OCI-LY7 (cell line): Measurements from ENCODE around the gene NF1. TPM values are rescaled to one million over a fixed set of nuclear protein-coding genes. Genes with fewer than 3 reads are reported as not detected.
"Not testable (repeated sequence)": the region's sequence is repeated elsewhere in the genome, so short reads cannot be mapped to it uniquely, and the experiment has no call there.

Experiments
- Bru-seq: library from RNA; stranded (reverse); fragments of 400-500 nt; gene quantifications from one replicate; lab custom pipeline; 2021; lab: Mats Ljungman, UMichigan
- BruChase-seq, 2 experiments: library from RNA; stranded (reverse); fragments of 400-500 nt; gene quantifications; one replicate each; lab custom pipeline; 2021; lab: Mats Ljungman, UMichigan
- BruUV-seq: library from RNA; stranded (reverse); fragments of 400-500 nt; replicated peaks from 2 replicates; lab custom pipeline; 2021; lab: Mats Ljungman, UMichigan
- CTCF ChIA-PET: fragments of 300-600 bp; sonication (Branson Sonifier 250); formaldehyde crosslinking; loops from one replicate; lab custom pipeline; 2022; ENCODE audit warnings: antibody characterized with exemption; ENCODE audit not compliant: unreplicated experiment; lab: Charles Lee
- POLR2A ChIA-PET: fragments of 300-600 bp; sonication (Branson Sonifier 250); formaldehyde crosslinking; loops from one replicate; lab custom pipeline; 2022; ENCODE audit warnings: antibody characterized with exemption; lab: Charles Lee
- DNase-seq: peaks from one replicate; pipeline ENCODE4 v3.0.0-alpha.2; 2015; ENCODE audit warnings: low spot score
- H2AFZ ChIP-seq: fragments of 200-600 bp; sonication (generic), shearing (Covaris generic); 2 replicates; pipeline ENCODE4 v1.6.1; 2014; ENCODE audit warnings: mild to moderate bottlenecking, antibody characterized with exemption, low read length, moderate library complexity
- H3K27ac ChIP-seq: fragments of 200-600 bp; sonication (generic); 2 replicates; pipeline ENCODE4 v1.5.1; 2014; ENCODE audit warnings: mixed run types, low read depth, mild to moderate bottlenecking, moderate library complexity, low read length, inconsistent platforms; ENCODE audit not compliant: poor library complexity, severe bottlenecking
- H3K36me3 ChIP-seq: fragments of 200-600 bp; sonication (generic); 2 replicates; pipeline ENCODE4 v1.6.1; 2014; ENCODE audit warnings: mild to moderate bottlenecking, antibody characterized with exemption, low read length, moderate library complexity, mixed read lengths; ENCODE audit not compliant: insufficient read depth
- H3K4me1 ChIP-seq: fragments of 200-600 bp; sonication (generic); 2 replicates; pipeline ENCODE4 v1.5.1; 2014; ENCODE audit warnings: mild to moderate bottlenecking, low read length; ENCODE audit not compliant: insufficient read depth, poor library complexity, severe bottlenecking
- H3K4me2 ChIP-seq: fragments of 200-600 bp; sonication (generic); 2 replicates; pipeline ENCODE4 v1.6.1; 2014; ENCODE audit warnings: mild to moderate bottlenecking, low read length
- H3K4me3 ChIP-seq: fragments of 200-600 bp; sonication (generic); 2 replicates; pipeline ENCODE4 v1.5.1; 2014; ENCODE audit warnings: mild to moderate bottlenecking, low read depth, low read length; ENCODE audit not compliant: poor library complexity, severe bottlenecking
- H3K79me2 ChIP-seq: fragments of 200-600 bp; sonication (generic); 2 replicates; pipeline ENCODE4 v1.6.1; 2016; ENCODE audit warnings: low read depth, mild to moderate bottlenecking, low read length, moderate library complexity, mixed read lengths; ENCODE audit not compliant: insufficient read depth
- H3K9me2 ChIP-seq: fragments of 200-600 bp; sonication (generic); 2 replicates; pipeline ENCODE4 v1.6.1; 2016; ENCODE audit warnings: mild to moderate bottlenecking, low read length, mixed read lengths; ENCODE audit not compliant: insufficient read depth
- H3K9me3 ChIP-seq: fragments of 200-600 bp; sonication (generic); 2 replicates; pipeline ENCODE4 v1.6.1; 2014; ENCODE audit warnings: mild to moderate bottlenecking, mixed run types, low read length, mixed read lengths
- H4K20me1 ChIP-seq: fragments of 200-600 bp; sonication (generic); 2 replicates; pipeline ENCODE4 v1.6.1; 2014; ENCODE audit warnings: mild to moderate bottlenecking, antibody characterized with exemption, low read length, moderate library complexity, mixed read lengths; ENCODE audit not compliant: insufficient read depth
- CTCF ChIP-seq: fragments of 200-600 bp; sonication (generic); conservative IDR thresholded peaks from 2 replicates; pipeline ENCODE4 v1.5.1; 2014; ENCODE audit warnings: mild to moderate bottlenecking, antibody characterized with exemption, low read length, moderate library complexity, mixed read lengths
- EZH2phosphoT487 ChIP-seq: fragments of 200-600 bp; sonication (generic); IDR thresholded peaks from 2 replicates; pipeline ENCODE4 v1.6.1; 2018; ENCODE audit warnings: low read depth, borderline replicate concordance, mild to moderate bottlenecking, mixed run types, antibody characterized with exemption, low read length, moderate library complexity, mixed read lengths
- intact Hi-C: fragments of 100-400 bp; cut with micrococcal nuclease; formaldehyde crosslinking; loops from one replicate; pipeline ENCODE4 v1.10.0; 2022; ENCODE audit not compliant: unreplicated experiment
- long read RNA-seq: library from polyadenylated mRNA; stranded (forward); transcript quantifications from one replicate; pipeline ENCODE4 v2.0.0, GENCODE V29; 2022
- total RNA-seq, 2 experiments: library from RNA; depleted of rRNA in 1 of 2; stranded (reverse); fragments of >200 nt in 1 of 2; shearing (Covaris generic) in 1 of 2; gene quantifications; 2 replicates each; pipeline ENCODE4 v1.2.3, GENCODE V29; 2014 to 2022

NF1 gene
- total RNA-seq (2014; rRNA removed; shearing (Covaris generic)) (24.0 and 38.7 TPM in 2 replicates), total RNA-seq (2022) (64.8 and 72.0 TPM in 2 replicates), Bru-seq, nascent RNA (percentile 78 among the genes with signal in this experiment), BruChase-seq, experiment 1, labeled RNA remaining after a 6-hour chase (percentile 72 among the genes with signal in this experiment), BruChase-seq, experiment 2, labeled RNA remaining after a 2-hour chase (percentile 71 among the genes with signal in this experiment)
- long read RNA-seq, partial matches to known transcripts = 1 of 19 reads
- long read RNA-seq, other reads (novel, unspliced or antisense) = 17 of 19 reads

GRCh38 chr17:31094600-31095235 is at the start of gene NF1:
Gene NF1, plus strand, starts transcription at chr17:31094977. Its CDS starts 333 bp downstream, at chr17:31095310.
- peak; percentile 93 for DNase-seq
- intact Hi-C loops = loop anchor here (5.0 kb wide), 1 partner anchor 123 kb away; no protein-coding TSS in a partner anchor
- Histone ChIP-seq H3K9me3 (no peaks in the 10 kb centered on the region), H3K4me3 (peak within 1 kb of the TSS; percentile 93), H4K20me1 (no peaks in the 10 kb centered on the region), H3K9me2 (no peaks in the 10 kb centered on the region), H3K36me3 (no peaks in the 10 kb centered on the region), H3K4me2 (peak within 1 kb of the TSS; percentile 84), H3K4me1 (peaks cover 14% of the 10 kb centered on the region), H2AFZ (peak within 1 kb of the TSS; percentile 99), H3K27ac (peak within 1 kb of the TSS; percentile 9), H3K79me2 (peaks cover 7% of the 10 kb centered on the region; the same call in 1 of the 2 replicates)
- BruUV-seq = no TSS peak
- ChIA-PET POLR2A (interaction anchor here (0.6 to 0.7 kb wide), 4 partner anchors 127 to 239 kb away, joined by 3 to 6 read pairs (median 3); no protein-coding TSS in a partner anchor), CTCF (no interaction called here)
- TF ChIP-seq CTCF = no peak
- TF ChIP-seq EZH2phosphoT487 = no peak

GRCh38 chr17:31046856-31047425 is 47.8 kb upstream of the NF1 start:
- H3K4me2 ChIP-seq, DNase-seq, H3K4me1 ChIP-seq, H3K36me3 ChIP-seq, H3K79me2 ChIP-seq, H3K27ac ChIP-seq, intact Hi-C loops, BruUV-seq, H3K9me3 ChIP-seq, H3K4me3 ChIP-seq, H3K9me2 ChIP-seq, POLR2A ChIA-PET, CTCF ChIA-PET, H4K20me1 ChIP-seq, H2AFZ ChIP-seq: not testable (repeated sequence)

- CTCF ChIA-PET = no interaction called here
- no TSS peak for BruUV-seq
Measured at GRCh38 chr17:31048142-31048541, 46.6 kb upstream of the NF1 start.

More at GRCh38 chr17:31048142-31048541, 46.6 kb upstream of the NF1 start:
- Histone ChIP-seq H3K79me2 (no peaks in the 10 kb centered on the region), H3K9me3 (no peaks in the 10 kb centered on the region), H3K4me2 (no peak overlapping the region), H2AFZ (no peak overlapping the region), H3K9me2 (no peaks in the 10 kb centered on the region), H3K4me3 (no peak overlapping the region), H3K36me3 (no peaks in the 10 kb centered on the region), H4K20me1 (no peaks in the 10 kb centered on the region), H3K4me1 (no peaks in the 10 kb centered on the region), H3K27ac (no peak overlapping the region)
- TF ChIP-seq CTCF = no peak
- TF ChIP-seq EZH2phosphoT487 = no peak
- no peak for DNase-seq
- POLR2A ChIA-PET = no interaction called here
- intact Hi-C loops = no loop called here
